OCI-LY7 (cell line): ENCODE results near the gene MUC5B. TPM values are rescaled to one million over a fixed set of nuclear protein-coding genes. Genes with fewer than 3 reads are reported as not detected.

Source experiments
- BruUV-seq: library from RNA; stranded (reverse); fragments of 400-500 nt; replicated peaks from 2 replicates; lab custom pipeline; 2021; lab: Mats Ljungman, UMichigan
- CTCF ChIA-PET: fragments of 300-600 bp; sonication (Branson Sonifier 250); formaldehyde crosslinking; loops from one replicate; lab custom pipeline; 2022; ENCODE audit warnings: antibody characterized with exemption; ENCODE audit not compliant: unreplicated experiment; lab: Charles Lee
- POLR2A ChIA-PET: fragments of 300-600 bp; sonication (Branson Sonifier 250); formaldehyde crosslinking; loops from one replicate; lab custom pipeline; 2022; ENCODE audit warnings: antibody characterized with exemption; lab: Charles Lee
- DNase-seq: peaks from one replicate; pipeline ENCODE4 v3.0.0-alpha.2; 2015; ENCODE audit warnings: low spot score
- H2AFZ ChIP-seq: fragments of 200-600 bp; sonication (generic), shearing (Covaris generic); 2 replicates; pipeline ENCODE4 v1.6.1; 2014; ENCODE audit warnings: mild to moderate bottlenecking, antibody characterized with exemption, low read length, moderate library complexity
- H3K27ac ChIP-seq: fragments of 200-600 bp; sonication (generic); 2 replicates; pipeline ENCODE4 v1.5.1; 2014; ENCODE audit warnings: mixed run types, low read depth, mild to moderate bottlenecking, moderate library complexity, low read length, inconsistent platforms; ENCODE audit not compliant: poor library complexity, severe bottlenecking
- H3K36me3 ChIP-seq: fragments of 200-600 bp; sonication (generic); 2 replicates; pipeline ENCODE4 v1.6.1; 2014; ENCODE audit warnings: mild to moderate bottlenecking, antibody characterized with exemption, low read length, moderate library complexity, mixed read lengths; ENCODE audit not compliant: insufficient read depth
- H3K4me1 ChIP-seq: fragments of 200-600 bp; sonication (generic); 2 replicates; pipeline ENCODE4 v1.5.1; 2014; ENCODE audit warnings: mild to moderate bottlenecking, low read length; ENCODE audit not compliant: insufficient read depth, poor library complexity, severe bottlenecking
- H3K4me2 ChIP-seq: fragments of 200-600 bp; sonication (generic); 2 replicates; pipeline ENCODE4 v1.6.1; 2014; ENCODE audit warnings: mild to moderate bottlenecking, low read length
- H3K4me3 ChIP-seq: fragments of 200-600 bp; sonication (generic); 2 replicates; pipeline ENCODE4 v1.5.1; 2014; ENCODE audit warnings: mild to moderate bottlenecking, low read depth, low read length; ENCODE audit not compliant: poor library complexity, severe bottlenecking
- H3K79me2 ChIP-seq: fragments of 200-600 bp; sonication (generic); 2 replicates; pipeline ENCODE4 v1.6.1; 2016; ENCODE audit warnings: low read depth, mild to moderate bottlenecking, low read length, moderate library complexity, mixed read lengths; ENCODE audit not compliant: insufficient read depth
- H3K9me2 ChIP-seq: fragments of 200-600 bp; sonication (generic); 2 replicates; pipeline ENCODE4 v1.6.1; 2016; ENCODE audit warnings: mild to moderate bottlenecking, low read length, mixed read lengths; ENCODE audit not compliant: insufficient read depth
- H3K9me3 ChIP-seq: fragments of 200-600 bp; sonication (generic); 2 replicates; pipeline ENCODE4 v1.6.1; 2014; ENCODE audit warnings: mild to moderate bottlenecking, mixed run types, low read length, mixed read lengths
- H4K20me1 ChIP-seq: fragments of 200-600 bp; sonication (generic); 2 replicates; pipeline ENCODE4 v1.6.1; 2014; ENCODE audit warnings: mild to moderate bottlenecking, antibody characterized with exemption, low read length, moderate library complexity, mixed read lengths; ENCODE audit not compliant: insufficient read depth
- CTCF ChIP-seq: fragments of 200-600 bp; sonication (generic); conservative IDR thresholded peaks from 2 replicates; pipeline ENCODE4 v1.5.1; 2014; ENCODE audit warnings: mild to moderate bottlenecking, antibody characterized with exemption, low read length, moderate library complexity, mixed read lengths
- EZH2phosphoT487 ChIP-seq: fragments of 200-600 bp; sonication (generic); IDR thresholded peaks from 2 replicates; pipeline ENCODE4 v1.6.1; 2018; ENCODE audit warnings: low read depth, borderline replicate concordance, mild to moderate bottlenecking, mixed run types, antibody characterized with exemption, low read length, moderate library complexity, mixed read lengths
- intact Hi-C: fragments of 100-400 bp; cut with micrococcal nuclease; formaldehyde crosslinking; loops from one replicate; pipeline ENCODE4 v1.10.0; 2022; ENCODE audit not compliant: unreplicated experiment
- total RNA-seq, 2 experiments: library from RNA; depleted of rRNA in 1 of 2; stranded (reverse); fragments of >200 nt in 1 of 2; shearing (Covaris generic) in 1 of 2; gene quantifications; 2 replicates each; pipeline ENCODE4 v1.2.3, GENCODE V29; 2014 to 2022

The MUC5B gene
- total RNA-seq, 2 experiments from 2014 or later = under 0.01 TPM; not detected in 1

- ChIA-PET POLR2A (no interaction called here), CTCF (no interaction called here)
- Histone ChIP-seq H3K79me2 (no peaks in the 10 kb centered on the region), H2AFZ (no peak overlapping the region), H3K4me3 (no peak overlapping the region), H3K9me3 (no peaks in the 10 kb centered on the region), H3K27ac (no peak overlapping the region), H3K36me3 (no peaks in the 10 kb centered on the region), H3K4me2 (no peak overlapping the region), H4K20me1 (no peaks in the 10 kb centered on the region), H3K4me1 (no peaks in the 10 kb centered on the region), H3K9me2 (no peaks in the 10 kb centered on the region)
- intact Hi-C loops = loop anchor here (10.0 kb wide), 1 partner anchor 369 kb away; the partner anchor contains the start of gene DUSP8
- TF ChIP-seq EZH2phosphoT487 (no peak), CTCF (no peak)
- DNase-seq = no peak
- no TSS peak for BruUV-seq
Observed at GRCh38 chr11:1205121-1205986, 17.5 kb upstream of the MUC5B start.

- DNase-seq = no peak
- Histone ChIP-seq H3K27ac (no peak overlapping the region), H4K20me1 (no peaks in the 10 kb centered on the region), H3K9me2 (no peaks in the 10 kb centered on the region), H3K79me2 (no peaks in the 10 kb centered on the region), H3K4me2 (no peak overlapping the region), H3K9me3 (no peaks in the 10 kb centered on the region), H2AFZ (no peak overlapping the region), H3K4me1 (no peaks in the 10 kb centered on the region), H3K36me3 (no peaks in the 10 kb centered on the region), H3K4me3 (no peak overlapping the region)
- BruUV-seq = no TSS peak
- ChIA-PET CTCF (no interaction called here), POLR2A (no interaction called here)
- intact Hi-C loops = loop anchor here (10.0 kb wide), 1 partner anchor 369 kb away; the partner anchor contains the start of gene DUSP8
- no peak for TF ChIP-seq EZH2phosphoT487
- no peak for TF ChIP-seq CTCF
Observed at GRCh38 chr11:1205987-1206331, 16.9 kb upstream of the MUC5B start.
